Cardiac muscle cell (in vitro differentiated cells and primary cell): Measurements from ENCODE around the gene CLDN12. TPM values are rescaled to one million over a fixed set of nuclear protein-coding genes. Genes with fewer than 3 reads are reported as not detected.
A peak's percentile ranks its signal among the peaks of the same experiment; 100 is the strongest.

ENCODE experiments used
- DNase-seq, 2 donors: peaks; one replicate each; pipeline versions ENCODE4 v3.0.0 to v3.0.0-alpha.2; 2010 to 2017; ENCODE audit warnings: low read depth in 1 of 2, low spot score in 1 of 2
- H3K27ac ChIP-seq: fragments of 200-600 bp; sonication (generic); 2 replicates; pipeline ENCODE4 v1.5.1; 2016
- H3K27me3 ChIP-seq: fragments of 200-600 bp; sonication (generic); 2 replicates; pipeline ENCODE4 v1.6.0; 2016; ENCODE audit warnings: control low read depth
- H3K36me3 ChIP-seq: fragments of 200-600 bp; sonication (generic); 2 replicates; pipeline ENCODE4 v1.5.1; 2016; ENCODE audit warnings: control low read depth
- H3K4me1 ChIP-seq: fragments of 200-600 bp; sonication (generic); 2 replicates; pipeline ENCODE4 v1.8.1; 2017; ENCODE audit warnings: low read depth, mild to moderate bottlenecking, mixed run types
- H3K4me3 ChIP-seq: fragments of 200-600 bp; sonication (generic); 2 replicates; pipeline ENCODE4 v1.5.1; 2016; ENCODE audit warnings: mild to moderate bottlenecking
- H3K9me3 ChIP-seq: fragments of 200-600 bp; sonication (generic); 2 replicates; pipeline ENCODE4 v1.5.1; 2017; ENCODE audit warnings: low read depth, mild to moderate bottlenecking, control low read depth
- CTCF ChIP-seq: IDR thresholded peaks from 2 replicates; pipeline ENCODE4 v1.5.1; 2012; ENCODE audit warnings: low read depth, mild to moderate bottlenecking, low read length
- polyA plus RNA-seq: library from polyadenylated mRNA; unstranded; fragments of >200 nt; fragmentation: Nextera tagmentation; extraction: Ambion mirVana; gene quantifications from 2 replicates; pipeline ENCODE4 v1.2.1, GENCODE V29; 2016
- total RNA-seq: library from RNA; depleted of rRNA; stranded (reverse); fragments of >200 nt; gene quantifications from 2 replicates; pipeline ENCODE4 v1.2.3, GENCODE V29; 2016

The CLDN12 gene
- total and polyA plus RNA-seq, 2 experiments from 2014 or later = 23.7 to 25.8 TPM

GRCh38 chr7:90390926-90391325 is 12.3 kb upstream of the CLDN12 start:
- H3K36me3 ChIP-seq = no peaks in the 10 kb centered on the region
- H3K9me3 ChIP-seq = no peaks in the 10 kb centered on the region
- DNase-seq = no peak
- no peaks in the 10 kb centered on the region for H3K27me3 ChIP-seq
- no peak for TF ChIP-seq CTCF
- no peak overlapping the region for H3K4me3 ChIP-seq
- no peaks in the 10 kb centered on the region for H3K4me1 ChIP-seq
- H3K27ac ChIP-seq = no peak overlapping the region

GRCh38 chr7:90391488-90391887 is 11.8 kb upstream of the CLDN12 start:
- no peak for DNase-seq
- Histone ChIP-seq H3K9me3 (no peaks in the 10 kb centered on the region), H3K36me3 (no peaks in the 10 kb centered on the region), H3K4me1 (no peaks in the 10 kb centered on the region), H3K4me3 (no peak overlapping the region), H3K27ac (no peak overlapping the region), H3K27me3 (no peaks in the 10 kb centered on the region)
- TF ChIP-seq CTCF = no peak

GRCh38 chr7:90396420-90396819 is 6.8 kb upstream of the CLDN12 start:
- no peaks in the 10 kb centered on the region for H3K9me3 ChIP-seq
- H3K4me3 ChIP-seq = no peak overlapping the region
- no peaks in the 10 kb centered on the region for H3K36me3 ChIP-seq
- H3K4me1 ChIP-seq = no peaks in the 10 kb centered on the region
- H3K27me3 ChIP-seq = peaks cover 8% of the 10 kb centered on the region
- TF ChIP-seq CTCF = no peak
- no peak for DNase-seq
- H3K27ac ChIP-seq = no peak overlapping the region

- H3K9me3 ChIP-seq = no peaks in the 10 kb centered on the region
Observed at GRCh38 chr7:90401989-90402388, 1.3 kb upstream of the CLDN12 start.

GRCh38 chr7:90402785-90403173 is 482 bp upstream of the CLDN12 start:
- DNase-seq = no peak
- TF ChIP-seq CTCF = no peak
- Histone ChIP-seq H3K9me3 (no peaks in the 10 kb centered on the region), H3K36me3 (peaks cover 12% of the 10 kb centered on the region), H3K4me1 (no peaks in the 10 kb centered on the region), H3K4me3 (peak overlapping the region; percentile 65), H3K27me3 (peaks cover 9% of the 10 kb centered on the region), H3K27ac (no peak overlapping the region)

More at GRCh38 chr7:90401989-90402388, 1.3 kb upstream of the CLDN12 start:
- H3K4me1 ChIP-seq = no peaks in the 10 kb centered on the region
- DNase-seq = peak in 1 of 2 donors; percentile 40
- peaks cover 11% of the 10 kb centered on the region for H3K36me3 ChIP-seq
- TF ChIP-seq CTCF = no peak
- H3K27ac ChIP-seq = no peak overlapping the region
- H3K27me3 ChIP-seq = peaks cover 9% of the 10 kb centered on the region
- no peak overlapping the region for H3K4me3 ChIP-seq

- no peak for DNase-seq
- peaks cover 12% of the 10 kb centered on the region for H3K36me3 ChIP-seq
- H3K9me3 ChIP-seq = no peaks in the 10 kb centered on the region
- no peak overlapping the region for H3K27ac ChIP-seq
- H3K4me1 ChIP-seq = no peaks in the 10 kb centered on the region
- TF ChIP-seq CTCF = no peak
- H3K27me3 ChIP-seq = peaks cover 9% of the 10 kb centered on the region
- no peak overlapping the region for H3K4me3 ChIP-seq
Observed at GRCh38 chr7:90404777-90405176, 1.5 kb downstream of the CLDN12 start.
